ENCODE measurements around the gene KIF6. TPM values are rescaled to one million over a fixed set of nuclear protein-coding genes. Genes with fewer than 3 reads are reported as not detected.
"Not testable (repeated sequence)": the region's sequence is repeated elsewhere in the genome, so short reads cannot be mapped to it uniquely, and the experiment has no call there.

KIF6 gene
- total RNA-seq, 1 donor from 2014 or later: 2.0 TPM

DNA sequence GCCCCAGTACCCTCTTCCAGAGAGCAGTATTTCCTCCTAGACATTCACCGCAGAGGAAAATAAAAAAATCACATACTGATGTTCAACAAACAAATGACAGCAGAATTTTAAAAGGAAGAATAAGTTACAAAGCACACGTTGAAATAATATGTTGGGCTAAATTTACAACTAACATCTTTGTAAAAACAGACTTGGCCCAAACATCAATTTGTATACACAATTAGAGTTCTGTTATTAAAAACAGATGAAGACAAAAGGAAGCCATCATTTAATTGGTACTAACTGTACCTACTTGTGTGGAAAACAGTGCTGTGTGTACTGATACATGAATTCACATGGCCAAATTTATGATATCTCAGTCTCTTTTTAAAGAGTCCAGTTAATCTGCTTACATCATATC lies 46.3 kb downstream of the KIF6 start:
- FAIRE-seq: no peak
- H3K4me3 Mint-ChIP-seq (ENCODE audit: unreplicated experiment): no peak overlapping the region

GRCh38 chr6:39677318-39677717 lies 47.9 kb downstream of the KIF6 start:
- not testable (repeated sequence) for H3K4me3 Mint-ChIP-seq (ENCODE audit: unreplicated experiment); H3K9me3 Mint-ChIP-seq (ENCODE audit: unreplicated experiment)

More for the DNA sequence above, 46.3 kb downstream of the KIF6 start:
- Histone ChIP-seq H3K4me1 (ENCODE audit: insufficient read depth, low read length) (peaks cover 4% of the 10 kb centered on the region), H3K4me3 (ENCODE audit: insufficient read depth, low read depth, low read length) (no peak overlapping the region), H3K79me2 (ENCODE audit: insufficient read depth, low read length) (no peaks in the 10 kb centered on the region), H3K36me3 (ENCODE audit: insufficient read depth, low read length) (no peaks in the 10 kb centered on the region), H3K4me2 (ENCODE audit: low read length) (no peak overlapping the region), H3K9ac (ENCODE audit: low read length) (no peak overlapping the region), H3K9me3 (ENCODE audit: insufficient read depth, low read depth, low read length) (no peaks in the 10 kb centered on the region), H3K27me3 (ENCODE audit: insufficient read depth, low read length) (no peaks in the 10 kb centered on the region), H4K20me1 (ENCODE audit: insufficient read depth, low read length) (no peaks in the 10 kb centered on the region), H3K27ac (ENCODE audit: low read depth, low read length) (no peak overlapping the region), H2AFZ (ENCODE audit: low read depth, low read length) (no peak overlapping the region)
- Mint-ChIP-seq H3K27me3 (ENCODE audit: low read depth, unreplicated experiment) (no peaks in the 10 kb centered on the region), H3K36me3 (ENCODE audit: low read depth, unreplicated experiment) (no peaks in the 10 kb centered on the region), H3K27ac (ENCODE audit: unreplicated experiment) (no peak overlapping the region), H3K9me3 (ENCODE audit: unreplicated experiment) (peaks cover 3% of the 10 kb centered on the region), H3K4me1 (ENCODE audit: low read depth, unreplicated experiment) (peaks cover 7% of the 10 kb centered on the region)
- no peak for TF ChIP-seq EZH2 (IDR thresholded peaks at IDR 0.05; ENCODE audit: insufficient read depth, low read length)
- TF ChIP-seq, protein P1, sequence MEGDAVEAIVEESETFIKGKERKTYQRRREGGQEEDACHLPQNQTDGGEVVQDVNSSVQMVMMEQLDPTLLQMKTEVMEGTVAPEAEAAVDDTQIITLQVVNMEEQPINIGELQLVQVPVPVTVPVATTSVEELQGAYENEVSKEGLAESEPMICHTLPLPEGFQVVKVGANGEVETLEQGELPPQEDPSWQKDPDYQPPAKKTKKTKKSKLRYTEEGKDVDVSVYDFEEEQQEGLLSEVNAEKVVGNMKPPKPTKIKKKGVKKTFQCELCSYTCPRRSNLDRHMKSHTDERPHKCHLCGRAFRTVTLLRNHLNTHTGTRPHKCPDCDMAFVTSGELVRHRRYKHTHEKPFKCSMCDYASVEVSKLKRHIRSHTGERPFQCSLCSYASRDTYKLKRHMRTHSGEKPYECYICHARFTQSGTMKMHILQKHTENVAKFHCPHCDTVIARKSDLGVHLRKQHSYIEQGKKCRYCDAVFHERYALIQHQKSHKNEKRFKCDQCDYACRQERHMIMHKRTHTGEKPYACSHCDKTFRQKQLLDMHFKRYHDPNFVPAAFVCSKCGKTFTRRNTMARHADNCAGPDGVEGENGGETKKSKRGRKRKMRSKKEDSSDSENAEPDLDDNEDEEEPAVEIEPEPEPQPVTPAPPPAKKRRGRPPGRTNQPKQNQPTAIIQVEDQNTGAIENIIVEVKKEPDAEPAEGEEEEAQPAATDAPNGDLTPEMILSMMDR (IDR thresholded peaks at IDR 0.05; ENCODE audit: insufficient read depth, low read depth, low read length): no peak
- no peak for DNase-seq (ENCODE audit: low read depth)

GRCh38 chr6:39670519-39670918 lies 54.7 kb downstream of the KIF6 start:
- H3K27ac ChIP-seq (ENCODE audit: low read depth, low read length): no peak overlapping the region
- TF ChIP-seq, protein P1 (IDR thresholded peaks at IDR 0.05; ENCODE audit: insufficient read depth, low read depth, low read length): no peak
- TF ChIP-seq EZH2 (IDR thresholded peaks at IDR 0.05; ENCODE audit: insufficient read depth, low read length): no peak

More at GRCh38 chr6:39677318-39677717, 47.9 kb downstream of the KIF6 start:
- not testable (repeated sequence) for FAIRE-seq; H3K9me3 ChIP-seq (ENCODE audit: insufficient read depth, low read depth, low read length); H4K20me1 ChIP-seq (ENCODE audit: insufficient read depth, low read length); H3K36me3 Mint-ChIP-seq (ENCODE audit: low read depth, unreplicated experiment); H3K27ac ChIP-seq (ENCODE audit: low read depth, low read length); H3K27me3 ChIP-seq (ENCODE audit: insufficient read depth, low read length); H3K4me3 ChIP-seq (ENCODE audit: insufficient read depth, low read depth, low read length); H3K79me2 ChIP-seq (ENCODE audit: insufficient read depth, low read length); H2AFZ ChIP-seq (ENCODE audit: low read depth, low read length); H3K27me3 Mint-ChIP-seq (ENCODE audit: low read depth, unreplicated experiment); H3K36me3 ChIP-seq (ENCODE audit: insufficient read depth, low read length); DNase-seq (ENCODE audit: low read depth); H3K4me2 ChIP-seq (ENCODE audit: low read length); H3K9ac ChIP-seq (ENCODE audit: low read length); H3K4me1 Mint-ChIP-seq (ENCODE audit: low read depth, unreplicated experiment); H3K27ac Mint-ChIP-seq (ENCODE audit: unreplicated experiment); H3K4me1 ChIP-seq (ENCODE audit: insufficient read depth, low read length)

More at GRCh38 chr6:39670519-39670918, 54.7 kb downstream of the KIF6 start:
- H3K9me3 ChIP-seq (ENCODE audit: insufficient read depth, low read depth, low read length): peaks cover 3% of the 10 kb centered on the region
- H3K4me1 ChIP-seq (ENCODE audit: insufficient read depth, low read length): peaks cover 16% of the 10 kb centered on the region
- peaks cover 13% of the 10 kb centered on the region for H3K4me1 Mint-ChIP-seq (ENCODE audit: low read depth, unreplicated experiment)
- FAIRE-seq (no peak), DNase-seq (ENCODE audit: low read depth) (no peak)
- H3K36me3 Mint-ChIP-seq (ENCODE audit: low read depth, unreplicated experiment): no peaks in the 10 kb centered on the region
- H4K20me1 ChIP-seq (ENCODE audit: insufficient read depth, low read length): no peaks in the 10 kb centered on the region
- H3K27me3 Mint-ChIP-seq (ENCODE audit: low read depth, unreplicated experiment): no peaks in the 10 kb centered on the region
- H3K4me3 Mint-ChIP-seq (ENCODE audit: unreplicated experiment): no peak overlapping the region
- H3K9ac ChIP-seq (ENCODE audit: low read length): no peak overlapping the region
- H3K79me2 ChIP-seq (ENCODE audit: insufficient read depth, low read length): no peaks in the 10 kb centered on the region
- no peak overlapping the region for H3K4me3 ChIP-seq (ENCODE audit: insufficient read depth, low read depth, low read length)
- no peak overlapping the region for H3K27ac Mint-ChIP-seq (ENCODE audit: unreplicated experiment)
- H3K36me3 ChIP-seq (ENCODE audit: insufficient read depth, low read length): no peaks in the 10 kb centered on the region
- no peak overlapping the region for H3K4me2 ChIP-seq (ENCODE audit: low read length)
- H3K9me3 Mint-ChIP-seq (ENCODE audit: unreplicated experiment): peaks cover 6% of the 10 kb centered on the region
- no peaks in the 10 kb centered on the region for H3K27me3 ChIP-seq (ENCODE audit: insufficient read depth, low read length)
- no peak overlapping the region for H2AFZ ChIP-seq (ENCODE audit: low read depth, low read length)
